ENCODE data around the gene ASCL5.
A peak's percentile ranks its signal among the peaks of the same experiment; 100 is the strongest.

Gene ASCL5

GRCh38 chr1:201115390-201115937 lies 11.5 kb downstream of the ASCL5 start:
- TF ChIP-seq POLR2A (IDR thresholded peaks at IDR 0.05; ENCODE audit: low read length) (no peak), GATA1 (IDR thresholded peaks at IDR 0.05; ENCODE audit: low read depth, low read length) (no peak)
- DNase-seq = no peak

- peak; percentile 42 to 60 for DNase-seq
- TF ChIP-seq POLR2A (IDR thresholded peaks at IDR 0.05; ENCODE audit: low read length) (no peak), GATA1 (IDR thresholded peaks at IDR 0.05; ENCODE audit: low read depth, low read length) (no peak)
Observed at GRCh38 chr1:201114245-201115131, 12.5 kb downstream of the ASCL5 start.

GRCh38 chr1:201113451-201114244 lies 13.3 kb downstream of the ASCL5 start:
- TF ChIP-seq POLR2A (IDR thresholded peaks at IDR 0.05; ENCODE audit: low read length) (no peak), GATA1 (IDR thresholded peaks at IDR 0.05; ENCODE audit: low read depth, low read length) (no peak)
- no peak for DNase-seq

GRCh38 chr1:201112926-201113325 lies 14.1 kb downstream of the ASCL5 start:
- TF ChIP-seq POLR2A (IDR thresholded peaks at IDR 0.05; ENCODE audit: low read length) (no peak), GATA1 (IDR thresholded peaks at IDR 0.05; ENCODE audit: low read depth, low read length) (no peak)

GRCh38 chr1:201112173-201112731 lies 14.7 kb downstream of the ASCL5 start, which contains the start of gene CACNA1S:
Gene CACNA1S, minus strand, starts transcription at chr1:201112426. Its CDS starts 87 bp downstream, at chr1:201112339.
- DNase-seq = no peak
- TF ChIP-seq POLR2A (IDR thresholded peaks at IDR 0.05; ENCODE audit: low read length) = no peak
- TF ChIP-seq GATA1 (IDR thresholded peaks at IDR 0.05; ENCODE audit: low read depth, low read length) = no peak

More at GRCh38 chr1:201112926-201113325, 14.1 kb downstream of the ASCL5 start:
- no peak for DNase-seq

GRCh38 chr1:201111672-201112071 lies 15.3 kb downstream of the ASCL5 start:
- TF ChIP-seq POLR2A (IDR thresholded peaks at IDR 0.05; ENCODE audit: low read length) (no peak), GATA1 (IDR thresholded peaks at IDR 0.05; ENCODE audit: low read depth, low read length) (no peak)

GRCh38 chr1:201111156-201111555 lies 15.8 kb downstream of the ASCL5 start:
- TF ChIP-seq POLR2A (IDR thresholded peaks at IDR 0.05; ENCODE audit: low read length) = no peak
- TF ChIP-seq GATA1 (IDR thresholded peaks at IDR 0.05; ENCODE audit: low read depth, low read length) = no peak
- no peak for DNase-seq

More at GRCh38 chr1:201111672-201112071, 15.3 kb downstream of the ASCL5 start:
- DNase-seq = no peak

DNA sequence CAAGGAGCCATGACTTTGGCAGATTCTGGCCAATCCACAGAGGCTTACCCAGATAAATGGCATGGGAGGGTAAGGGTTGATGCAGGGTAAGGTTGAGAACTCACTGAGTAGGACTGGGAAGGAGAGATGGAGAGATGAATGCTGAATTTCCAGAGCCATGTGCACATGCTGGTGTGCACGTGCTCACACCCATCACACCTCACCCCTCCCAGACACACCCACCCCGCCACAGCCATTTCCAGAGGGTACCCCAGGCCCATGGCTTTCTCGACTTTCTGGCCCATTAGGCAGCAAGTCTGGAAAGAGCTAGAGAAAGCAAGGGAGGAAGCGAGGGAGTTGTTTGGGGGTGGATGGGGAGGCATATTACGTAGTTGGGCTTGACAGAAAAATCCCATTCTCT lies 16.4 kb downstream of the ASCL5 start:
- no peak for TF ChIP-seq POLR2A (IDR thresholded peaks at IDR 0.05; ENCODE audit: low read length)
- TF ChIP-seq GATA1 (IDR thresholded peaks at IDR 0.05; ENCODE audit: low read depth, low read length) = no peak
- DNase-seq = no peak

DNA sequence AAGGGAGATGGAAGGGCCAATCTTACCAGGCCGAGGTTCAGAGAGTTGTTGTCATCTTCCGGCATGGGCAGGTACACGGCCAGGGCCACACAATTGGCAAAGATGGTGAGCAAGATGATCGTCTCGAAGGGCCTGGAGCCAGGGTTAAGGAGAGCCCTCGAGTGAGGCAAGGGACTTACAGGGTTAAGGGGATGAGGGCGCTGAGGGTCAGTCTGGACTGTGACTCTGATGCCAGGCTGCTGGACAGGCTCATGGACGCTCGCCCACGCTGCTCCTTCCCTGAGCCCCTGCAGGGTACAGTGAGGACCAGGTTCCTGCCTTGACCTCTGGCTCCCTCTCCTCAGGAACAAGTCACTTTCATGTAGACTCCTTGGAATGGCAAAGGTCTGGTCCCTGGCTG lies 16.8 kb downstream of the ASCL5 start:
- DNase-seq = no peak
- no peak for TF ChIP-seq POLR2A (IDR thresholded peaks at IDR 0.05; ENCODE audit: low read length)
- no peak for TF ChIP-seq GATA1 (IDR thresholded peaks at IDR 0.05; ENCODE audit: low read depth, low read length)

DNA sequence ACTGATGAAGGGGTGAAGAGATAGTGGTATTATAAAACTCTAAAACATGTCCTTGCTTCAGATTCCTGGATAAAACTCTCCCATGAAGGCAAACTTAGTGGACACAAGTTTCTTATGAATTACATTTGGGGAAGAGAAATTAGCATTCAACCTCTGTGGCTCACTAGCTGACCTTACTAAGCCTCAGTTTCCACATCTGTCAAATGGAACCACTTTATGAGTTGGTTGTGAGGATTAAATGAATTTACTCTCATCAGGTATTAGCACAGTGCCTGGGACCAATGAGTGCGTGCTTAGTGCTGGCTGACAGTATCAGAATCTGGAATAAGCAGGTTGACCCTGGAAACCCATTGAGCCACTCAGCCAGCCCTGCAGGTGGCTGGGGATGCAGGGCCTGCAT lies 17.3 kb downstream of the ASCL5 start:
- no peak for DNase-seq
- TF ChIP-seq GATA1 (IDR thresholded peaks at IDR 0.05; ENCODE audit: low read depth, low read length) = no peak
- no peak for TF ChIP-seq POLR2A (IDR thresholded peaks at IDR 0.05; ENCODE audit: low read length)

DNA sequence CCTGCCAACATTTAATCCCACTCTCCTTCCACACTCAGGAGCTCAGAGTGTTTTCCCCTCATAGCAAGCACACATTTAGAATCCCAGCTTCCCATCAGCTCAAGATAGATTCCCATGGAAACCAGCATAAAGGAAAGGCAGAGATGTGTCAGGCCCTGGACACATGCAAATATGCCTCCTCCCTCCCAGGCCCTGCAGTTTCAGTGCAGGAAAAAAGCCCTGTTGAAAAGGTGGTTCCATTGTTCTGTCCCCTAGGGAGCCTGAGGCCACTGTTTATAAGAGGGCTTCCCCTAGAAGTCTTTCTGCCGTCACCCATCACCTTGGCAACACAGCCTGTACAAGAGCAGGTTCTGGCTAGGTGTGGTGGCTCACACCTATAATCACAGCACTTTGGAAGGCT lies 18.4 kb downstream of the ASCL5 start:
- TF ChIP-seq POLR2A (IDR thresholded peaks at IDR 0.05; ENCODE audit: low read length) (no peak), GATA1 (IDR thresholded peaks at IDR 0.05; ENCODE audit: low read depth, low read length) (no peak)
- DNase-seq = no peak

DNA sequence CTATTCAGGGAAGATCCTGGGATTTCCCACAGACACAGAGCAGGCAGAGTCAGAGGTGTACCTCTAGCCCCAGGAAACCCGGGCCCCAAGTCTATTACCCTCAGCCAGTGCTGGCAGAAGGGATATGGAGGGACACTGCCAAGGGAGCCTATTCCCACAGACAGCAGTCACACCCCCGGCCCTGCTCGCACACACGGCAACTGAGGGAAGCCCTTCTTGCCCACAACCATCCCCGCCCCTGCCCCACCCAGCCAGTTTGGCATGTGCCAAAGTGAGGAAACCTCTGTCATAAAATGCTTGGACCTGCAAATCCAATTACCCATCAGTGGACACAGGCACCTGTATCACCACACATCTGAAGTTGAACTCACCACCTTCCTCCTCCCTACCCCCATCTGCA lies 21.3 kb downstream of the ASCL5 start:
- TF ChIP-seq POLR2A (IDR thresholded peaks at IDR 0.05; ENCODE audit: low read length) = no peak
- no peak for TF ChIP-seq GATA1 (IDR thresholded peaks at IDR 0.05; ENCODE audit: low read depth, low read length)
- no peak for DNase-seq

DNA sequence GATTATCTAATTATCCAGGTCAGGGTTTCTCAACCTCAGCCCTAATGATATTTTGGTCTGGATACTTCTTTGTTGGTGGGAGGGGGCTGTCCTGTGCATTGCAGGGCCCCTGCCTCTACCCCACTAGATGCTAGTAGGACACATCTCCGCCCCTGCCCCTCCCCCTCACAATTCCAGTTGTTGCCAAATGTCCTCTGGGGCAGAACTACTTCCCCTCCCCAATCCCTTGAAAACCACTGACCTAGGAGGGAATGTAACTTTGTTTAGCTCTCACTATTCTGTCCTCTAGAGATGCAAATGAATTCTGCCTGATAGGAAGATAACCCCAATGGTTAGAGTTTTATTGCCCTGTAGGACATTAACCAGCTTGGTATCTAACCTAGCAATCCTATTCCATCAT lies 22.8 kb downstream of the ASCL5 start:
- TF ChIP-seq POLR2A (IDR thresholded peaks at IDR 0.05; ENCODE audit: low read length) (no peak), GATA1 (IDR thresholded peaks at IDR 0.05; ENCODE audit: low read depth, low read length) (no peak)
- DNase-seq = no peak

- DNase-seq = no peak
- no peak for TF ChIP-seq POLR2A (IDR thresholded peaks at IDR 0.05; ENCODE audit: low read length)
- TF ChIP-seq GATA1 (IDR thresholded peaks at IDR 0.05; ENCODE audit: low read depth, low read length) = no peak
Observed at GRCh38 chr1:201103666-201104065, 23.3 kb downstream of the ASCL5 start.

All from erythroblast (primary cell).